HTERT RPE-1 (cell line): ENCODE measurements around the gene KDM4C.
"Not testable (repeated sequence)": the region's sequence is repeated elsewhere in the genome, so short reads cannot be mapped to it uniquely, and the experiment has no call there.

Experiments used
- in situ Hi-C: fragments of 300-500 bp; cut with MboI; formaldehyde crosslinking; loops from 4 replicates; pipeline ENCODE4 v1.14.3; 2020; ENCODE audit warnings: low sequenced_read_pairs

The KDM4C gene

DNA sequence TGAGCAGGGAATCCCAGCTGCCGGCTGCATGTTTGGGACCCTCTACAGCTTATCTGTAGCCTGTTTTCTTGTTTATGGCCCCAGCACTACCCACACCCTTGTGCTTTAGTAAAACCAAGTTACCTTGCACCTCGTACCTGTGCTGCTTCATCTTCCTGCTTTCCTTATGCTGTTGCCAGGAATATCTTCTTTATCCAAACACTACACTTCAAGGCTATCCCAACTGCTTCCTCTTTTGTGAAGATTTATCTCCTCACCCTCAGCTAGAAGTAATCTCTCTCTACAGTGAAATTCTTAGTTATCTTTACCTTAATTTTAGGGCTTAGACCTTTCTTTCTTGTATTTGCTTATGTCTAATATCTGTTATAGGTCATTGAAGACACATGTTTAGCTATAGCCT lies 171.1 kb downstream of the KDM4C start:
- in situ Hi-C loops: no loop called here

DNA sequence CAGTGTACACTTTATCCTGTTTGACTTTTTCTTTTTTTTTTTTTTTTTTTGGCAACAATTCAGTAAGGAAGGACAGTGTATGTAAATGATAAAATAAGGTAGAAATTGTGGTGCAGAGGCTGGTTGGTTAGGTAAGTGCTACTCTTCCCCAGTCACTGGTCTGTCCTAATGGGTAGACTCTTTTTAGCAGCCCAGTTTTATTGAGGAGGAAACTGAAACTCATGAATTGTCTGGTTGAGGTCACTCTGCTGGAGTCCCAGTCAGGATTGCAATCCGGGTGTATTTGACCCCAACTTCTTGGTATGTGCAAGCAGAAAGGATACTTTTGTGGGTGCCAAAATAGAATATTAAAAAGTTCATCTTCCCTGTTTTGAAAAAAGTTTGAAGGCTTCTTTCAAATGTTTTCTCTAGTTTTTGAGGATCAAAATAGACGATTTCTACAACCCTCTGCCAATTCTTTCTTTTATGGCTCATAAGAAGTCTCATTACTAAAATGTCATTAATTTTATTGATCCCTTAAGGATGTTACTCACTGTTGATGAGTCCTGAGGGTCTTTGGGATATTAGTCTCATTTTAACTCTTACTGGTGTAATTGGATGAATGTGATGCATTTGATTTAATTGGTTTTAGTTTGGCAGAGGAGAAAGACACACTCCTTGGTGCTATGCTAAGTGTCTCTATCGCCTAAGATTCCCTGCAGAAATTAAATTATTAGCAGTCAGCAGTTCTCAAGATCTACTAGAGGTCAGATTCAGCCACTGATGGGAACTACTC lies 171.9 kb downstream of the KDM4C start:
- in situ Hi-C loops: no loop called here

DNA sequence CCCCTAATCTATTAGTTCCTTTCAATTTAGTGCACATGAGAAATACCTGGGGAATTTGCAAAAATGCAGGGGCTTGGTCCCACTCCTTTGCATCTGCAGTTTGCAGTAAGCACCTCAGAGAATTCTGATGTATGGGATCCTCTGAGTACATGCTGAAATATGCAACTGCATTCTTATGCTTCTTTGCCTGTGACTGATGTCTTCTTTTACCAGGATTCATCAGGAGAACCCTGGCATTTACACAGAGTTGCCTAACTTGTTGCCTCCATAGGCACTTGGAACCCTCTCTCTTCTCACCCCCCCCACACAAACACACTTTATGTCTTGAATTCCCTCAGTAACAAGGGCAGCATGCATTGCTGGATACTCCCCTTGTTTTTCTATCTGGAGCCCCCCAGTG lies 173.1 kb downstream of the KDM4C start:
- in situ Hi-C loops: no loop called here

DNA sequence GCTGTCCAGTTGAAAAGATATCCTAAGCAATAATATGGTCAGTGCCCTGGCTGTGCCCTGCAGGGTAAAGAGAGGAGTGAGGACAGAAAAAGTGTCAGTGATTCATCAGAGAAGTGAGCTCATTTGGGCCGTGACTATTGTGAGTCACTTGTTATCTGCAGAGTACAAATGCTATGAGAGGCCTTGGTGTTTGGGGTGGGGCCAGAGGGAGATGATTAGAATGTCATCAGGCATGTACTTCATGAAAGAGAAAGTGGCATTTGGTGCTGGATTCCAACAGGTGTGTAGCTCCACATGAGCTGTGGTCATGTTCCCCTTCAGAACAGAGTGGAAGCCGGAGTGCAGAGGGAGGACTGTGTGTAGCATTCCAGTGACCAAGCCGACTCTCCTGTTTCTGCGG lies 174.1 kb downstream of the KDM4C start:
- in situ Hi-C loops: no loop called here

DNA sequence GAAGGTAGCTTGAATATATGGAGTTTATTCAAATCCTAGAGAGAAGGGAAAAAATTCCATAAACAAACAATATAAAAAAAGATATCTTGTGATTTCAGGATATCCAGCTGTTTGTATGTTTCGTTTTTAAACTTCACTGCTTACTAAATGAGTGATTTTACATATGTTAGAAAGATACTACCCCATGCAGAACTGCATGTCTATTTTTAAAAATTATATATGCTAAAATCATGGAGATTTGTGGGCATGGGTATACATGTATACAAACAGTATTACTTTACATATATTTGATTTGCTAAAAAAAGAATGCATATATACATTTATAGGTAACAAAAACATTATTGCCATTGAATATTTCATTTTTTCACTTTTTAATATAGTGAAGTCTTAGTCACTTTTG lies 178.3 kb downstream of the KDM4C start:
- in situ Hi-C loops: no loop called here

DNA sequence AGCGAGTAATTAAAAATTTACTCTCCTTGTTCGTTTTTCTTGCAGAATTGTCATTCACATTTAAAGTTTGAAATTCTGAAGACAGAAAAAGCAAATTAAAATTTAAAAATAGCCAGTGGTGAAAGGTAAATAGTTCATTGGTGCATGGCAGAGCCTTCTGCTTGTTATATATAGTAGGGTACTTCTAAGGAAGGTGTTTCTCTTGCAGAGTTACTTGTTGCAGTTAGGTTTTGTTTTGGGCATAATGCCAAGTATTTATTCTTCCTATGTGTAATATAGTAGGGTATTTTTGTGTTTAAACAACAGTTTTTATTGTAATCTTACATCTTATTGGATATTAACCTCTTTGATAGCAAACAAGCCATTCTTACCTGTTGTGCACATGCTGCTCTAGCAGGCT lies 179.4 kb downstream of the KDM4C start:
- in situ Hi-C loops: no loop called here

DNA sequence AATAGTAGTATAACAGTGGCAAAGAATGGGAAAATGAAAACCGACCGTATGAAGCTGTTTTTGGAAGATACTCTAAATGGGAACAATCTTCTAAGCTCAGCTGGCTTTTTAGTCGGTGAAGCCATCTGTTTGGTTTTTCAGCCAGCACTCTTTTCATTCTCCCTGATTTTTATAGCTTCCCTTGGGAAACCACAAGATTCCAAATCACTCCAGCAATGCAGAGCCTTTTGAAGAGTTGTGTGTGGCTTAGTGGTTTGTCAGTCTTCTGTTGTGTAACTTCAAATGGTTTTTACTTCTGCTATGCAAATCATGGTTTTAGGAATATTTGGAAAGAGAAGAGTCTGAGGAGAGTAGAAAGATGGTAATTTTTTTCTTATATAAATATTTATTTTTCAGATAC lies 180.7 kb downstream of the KDM4C start:
- in situ Hi-C loops: no loop called here

DNA sequence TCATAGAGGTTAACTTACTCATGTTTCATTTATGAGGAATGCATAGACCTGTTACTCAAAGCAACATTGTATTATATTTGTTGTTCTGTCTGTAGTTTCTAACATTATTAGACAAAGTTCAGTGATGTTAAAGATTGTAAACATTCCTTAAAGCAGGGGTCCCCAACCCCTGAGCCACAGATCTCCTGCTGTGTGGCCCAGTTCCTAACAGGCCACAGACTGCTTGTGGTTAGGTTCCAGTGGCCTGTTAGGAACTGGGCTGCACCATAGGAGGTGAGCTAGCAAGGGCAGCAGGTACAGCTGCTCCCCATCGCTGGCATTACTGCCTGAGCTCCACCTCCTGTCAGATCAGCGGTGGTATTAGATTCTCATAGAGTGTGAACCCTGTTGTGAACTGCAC lies 181.1 kb downstream of the KDM4C start:
- in situ Hi-C loops: no loop called here

DNA sequence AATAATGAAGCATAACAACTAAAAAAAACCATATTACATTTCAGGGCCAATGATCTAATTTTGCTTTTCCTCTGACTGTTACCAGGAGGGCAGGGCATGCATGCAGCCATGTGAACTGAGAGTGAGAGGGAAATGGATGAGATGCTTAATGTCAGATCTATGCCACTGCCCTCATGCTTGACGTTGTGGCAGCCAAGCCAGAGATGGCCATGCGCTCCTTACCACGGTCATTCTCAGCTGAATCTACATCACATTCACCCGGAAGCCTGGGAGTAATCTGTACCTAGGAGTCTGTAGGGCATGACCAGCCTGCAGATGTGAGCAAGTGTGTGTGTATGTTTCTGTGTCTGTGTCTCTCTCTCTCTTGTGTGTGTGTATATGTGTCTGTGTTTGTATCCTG lies 183.7 kb downstream of the KDM4C start:
- in situ Hi-C loops: no loop called here

DNA sequence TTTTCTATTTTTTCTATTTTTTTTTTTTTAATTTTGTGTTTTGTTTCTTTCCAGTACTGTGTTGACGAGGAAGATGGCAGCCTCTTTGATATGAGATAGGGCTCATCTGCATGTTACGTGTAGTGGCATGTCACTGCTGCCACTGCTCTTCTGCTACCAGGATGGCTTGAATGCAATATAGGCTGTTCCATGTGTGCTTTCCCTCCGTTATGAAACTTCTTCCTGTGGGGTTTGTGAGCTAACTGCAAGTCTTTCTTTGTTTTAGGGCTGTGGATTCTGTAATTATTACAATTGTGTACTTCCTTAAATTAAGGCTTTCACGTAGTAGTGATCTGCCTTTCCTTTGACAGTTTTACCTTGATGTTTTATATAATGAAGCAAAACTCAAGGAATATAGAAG lies 184.6 kb downstream of the KDM4C start:
- in situ Hi-C loops: no loop called here

DNA sequence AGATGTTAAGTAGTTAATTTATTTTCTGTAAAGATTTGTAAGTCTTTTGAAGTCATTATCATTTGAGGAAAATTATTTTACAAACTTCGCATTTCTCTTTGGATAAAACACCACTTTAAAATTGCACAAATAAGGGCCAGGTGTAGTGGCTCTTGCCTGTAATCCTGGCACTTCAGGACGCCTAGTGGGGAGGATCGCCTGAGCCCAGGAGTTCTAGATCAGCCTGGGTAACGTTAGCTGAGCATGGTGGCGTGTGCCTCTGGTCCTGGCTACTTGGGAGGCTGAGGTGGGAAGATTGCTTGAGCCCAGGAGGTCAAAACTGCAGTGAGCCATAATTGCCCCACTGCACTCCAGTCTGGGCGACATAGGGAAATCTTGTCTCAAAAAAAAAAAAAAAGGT lies 185.5 kb downstream of the KDM4C start:
- in situ Hi-C loops: no loop called here

DNA sequence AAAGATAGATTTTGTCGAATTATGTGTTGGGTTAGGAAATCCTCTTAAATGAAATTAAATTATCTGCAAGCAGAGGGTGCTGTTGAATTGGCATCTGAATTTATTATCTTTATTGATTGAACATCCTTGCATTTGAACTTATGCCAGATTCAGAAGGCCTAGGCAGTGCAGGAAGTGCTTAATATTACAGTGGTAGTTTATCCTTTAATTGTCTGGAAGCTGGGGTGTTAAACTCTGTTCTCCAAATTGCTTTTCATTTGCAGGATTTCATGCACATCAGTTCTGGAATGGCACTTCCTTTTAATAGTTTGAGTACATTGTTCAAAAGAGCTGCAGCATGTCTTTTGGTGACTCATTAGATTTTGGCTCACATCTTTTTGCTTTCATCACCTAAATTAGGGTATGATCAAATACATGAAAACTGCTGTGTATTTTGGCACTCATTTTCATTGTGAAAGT lies 186.3 kb downstream of the KDM4C start:
- in situ Hi-C loops: no loop called here

DNA sequence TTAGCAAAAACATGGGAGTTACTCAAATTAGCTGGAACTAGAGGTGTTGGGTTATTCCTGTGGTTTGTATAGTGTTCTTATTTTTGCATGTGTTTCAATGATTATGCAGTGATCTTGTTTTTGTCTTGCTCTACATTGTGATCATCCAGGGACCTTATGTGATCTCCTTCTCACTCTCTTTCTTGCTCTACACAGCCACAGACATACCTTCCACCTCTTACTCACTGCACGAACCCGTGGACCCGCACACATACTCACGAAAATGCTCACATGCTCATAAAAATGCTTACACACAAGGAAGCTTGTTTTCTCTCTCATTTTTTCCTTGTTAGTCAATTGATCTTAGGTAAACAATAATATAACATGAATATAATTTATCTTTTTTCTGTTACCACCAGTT lies 187.1 kb downstream of the KDM4C start:
- in situ Hi-C loops: no loop called here

DNA sequence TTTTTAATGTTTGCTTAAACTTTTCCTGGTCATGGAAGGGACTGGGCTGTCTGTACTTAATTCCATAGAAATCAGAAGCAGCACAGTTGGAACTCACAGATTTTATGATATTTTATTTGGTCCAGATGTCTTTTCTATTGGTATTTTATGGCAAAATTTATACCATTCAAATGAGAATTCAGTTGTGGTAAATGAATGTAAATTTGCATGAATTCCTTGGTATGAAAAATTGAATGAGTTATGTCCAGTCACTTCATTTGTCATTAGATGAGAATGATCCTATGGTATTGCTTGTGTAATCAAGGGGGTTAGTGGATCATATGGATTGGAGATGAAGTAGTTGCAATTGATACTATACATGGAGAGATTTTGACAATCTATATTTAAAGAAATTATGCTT lies 188.0 kb downstream of the KDM4C start:
- in situ Hi-C loops: no loop called here

DNA sequence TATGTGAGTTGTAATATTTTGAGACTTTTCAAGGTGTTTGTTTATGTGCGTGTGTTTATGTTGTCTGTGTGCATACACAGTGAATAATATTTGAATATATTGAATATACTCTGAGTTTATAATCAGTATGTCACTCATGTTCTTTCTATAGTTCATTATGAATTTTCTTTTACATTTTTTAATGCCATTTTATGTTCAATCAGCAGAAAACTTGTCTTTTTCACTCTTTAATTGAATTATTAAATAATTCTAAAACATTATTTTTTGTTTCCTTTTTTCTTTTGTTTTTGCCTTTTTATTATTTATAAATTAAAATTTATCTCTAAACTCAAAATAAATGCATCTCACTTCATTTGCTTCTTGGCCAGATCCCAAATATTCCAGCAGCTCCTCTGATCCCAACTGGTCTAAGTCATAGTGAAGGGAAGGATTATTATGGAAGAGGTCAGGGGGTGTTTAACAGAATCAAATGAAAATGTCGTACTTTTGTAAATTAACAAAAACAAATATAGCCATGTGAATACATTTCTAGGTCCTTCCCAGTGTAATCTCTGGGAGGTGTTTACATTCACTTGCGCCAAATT lies 188.9 kb downstream of the KDM4C start:
- in situ Hi-C loops: no loop called here

DNA sequence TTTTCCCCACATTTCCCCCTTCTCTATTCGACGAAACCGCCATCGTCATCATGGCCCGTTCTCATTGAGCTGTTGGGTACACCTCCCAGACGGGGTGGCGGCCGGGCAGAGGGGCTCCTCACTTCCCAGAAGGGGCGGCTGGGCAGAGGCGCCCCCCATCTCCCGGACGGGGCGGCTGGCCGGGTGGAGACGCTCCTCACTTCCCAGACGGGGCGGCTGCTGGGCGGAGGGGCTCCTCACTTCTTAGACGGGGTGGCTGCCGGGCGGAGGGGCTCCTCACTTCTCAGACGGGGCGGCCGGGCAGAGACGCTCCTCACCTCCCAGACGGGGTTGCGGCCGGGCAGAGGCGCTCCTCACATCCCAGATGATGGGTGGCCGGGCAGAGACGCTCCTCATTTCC lies 191.1 kb downstream of the KDM4C start:
- in situ Hi-C loops: not testable (repeated sequence)

DNA sequence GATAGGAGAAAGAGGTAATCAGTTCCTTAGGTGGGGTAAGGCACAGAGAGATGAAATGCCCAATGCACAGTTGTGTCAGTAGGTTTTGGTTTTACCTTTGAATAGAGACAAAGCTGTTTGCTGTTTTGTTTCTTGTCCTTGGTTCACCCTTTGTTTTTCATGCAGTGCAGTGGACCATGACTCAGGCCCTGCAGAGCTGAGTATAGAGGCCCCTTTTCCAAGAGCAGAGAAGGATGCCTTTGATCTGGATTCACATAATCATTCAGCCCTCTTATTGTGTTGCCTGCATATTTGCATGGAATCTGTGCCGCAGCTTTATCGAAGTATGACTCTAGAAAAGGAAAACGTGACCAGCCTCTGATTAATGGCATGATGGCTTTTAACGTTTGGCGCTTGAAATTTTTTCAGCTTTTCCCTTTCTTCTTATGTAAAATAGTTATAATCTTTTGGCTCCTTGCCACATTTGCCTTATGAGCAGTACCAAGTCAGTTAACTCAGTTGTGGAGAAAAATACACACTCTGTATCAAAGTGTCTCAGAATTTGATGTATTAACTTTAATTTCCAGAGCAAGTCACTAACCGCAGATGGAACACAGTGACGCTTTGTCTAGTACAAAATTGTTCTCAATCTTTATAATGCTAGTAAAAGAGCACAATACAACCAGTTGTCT lies 197.6 kb downstream of the KDM4C start:
- in situ Hi-C loops: no loop called here

DNA sequence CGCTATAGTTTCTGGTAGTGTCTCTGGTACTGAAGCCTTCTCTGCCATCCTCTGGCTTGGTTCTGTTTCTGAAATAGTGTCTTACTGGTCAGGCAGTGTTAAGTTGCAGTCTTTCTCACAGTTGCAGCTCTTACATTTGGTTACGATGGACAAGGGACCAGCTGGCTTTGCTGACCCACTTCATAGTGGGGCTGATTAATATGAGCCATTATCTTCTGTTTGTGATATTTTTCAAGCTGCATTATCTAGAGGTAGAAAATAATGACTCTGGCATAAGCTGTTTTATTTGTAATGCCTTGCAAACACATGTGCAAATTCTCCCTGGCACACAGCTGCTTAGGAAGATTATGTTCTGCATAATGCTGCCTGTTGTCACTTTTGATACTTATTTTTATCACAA lies 199.1 kb downstream of the KDM4C start:
- in situ Hi-C loops: no loop called here

DNA sequence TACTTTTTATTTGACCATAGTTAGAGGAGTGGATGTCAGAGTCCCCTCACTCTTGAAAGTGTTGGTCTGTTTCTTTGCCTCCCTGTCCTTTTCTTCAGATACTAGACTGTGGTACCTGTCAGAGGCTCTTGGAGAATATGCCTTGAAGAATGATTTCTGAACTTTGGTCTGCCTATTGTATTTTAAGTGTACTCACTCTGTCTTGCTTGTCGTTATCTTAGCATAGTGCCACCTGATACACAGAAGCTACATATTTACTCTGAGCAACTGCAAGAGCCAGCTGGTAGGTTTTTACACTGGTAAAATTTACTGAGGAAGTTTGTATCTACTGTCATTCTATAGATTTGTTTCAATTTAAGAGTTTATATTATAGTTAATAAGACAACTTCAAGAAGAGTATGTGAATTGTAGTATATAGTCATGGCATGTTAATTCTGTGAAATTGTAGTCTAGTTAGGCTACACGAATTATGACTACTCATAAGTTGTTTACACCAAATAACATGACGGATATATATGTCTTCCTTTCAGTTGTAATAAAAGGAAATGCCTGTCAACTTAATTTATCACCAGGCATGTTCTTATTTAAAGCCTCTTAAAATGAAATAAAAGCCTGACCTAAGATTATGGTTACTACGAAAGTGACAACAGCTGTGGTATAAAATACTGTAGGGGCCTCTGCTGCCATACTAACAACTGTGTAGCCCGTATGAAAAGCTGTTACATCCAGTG lies 201.7 kb downstream of the KDM4C start:
- in situ Hi-C loops: no loop called here

DNA sequence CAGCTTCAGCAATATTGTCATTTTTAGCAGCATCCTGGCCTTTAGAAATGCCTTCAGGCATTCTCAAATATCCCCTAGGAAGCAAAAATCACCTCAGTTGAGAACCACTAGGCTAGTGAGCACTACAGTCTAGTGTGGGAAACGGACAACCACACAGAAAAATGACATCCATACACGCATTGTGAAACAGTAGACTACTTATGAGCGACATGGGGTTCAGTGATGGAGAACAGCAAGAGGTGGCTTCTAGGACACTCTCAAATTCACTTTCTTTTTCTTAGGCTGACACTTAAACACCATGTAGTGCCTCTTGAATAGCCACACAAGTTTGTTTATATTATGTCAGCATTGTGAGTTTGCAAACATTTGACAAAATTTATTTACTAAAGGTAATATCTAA lies 203.0 kb downstream of the KDM4C start:
- in situ Hi-C loops: no loop called here

DNA sequence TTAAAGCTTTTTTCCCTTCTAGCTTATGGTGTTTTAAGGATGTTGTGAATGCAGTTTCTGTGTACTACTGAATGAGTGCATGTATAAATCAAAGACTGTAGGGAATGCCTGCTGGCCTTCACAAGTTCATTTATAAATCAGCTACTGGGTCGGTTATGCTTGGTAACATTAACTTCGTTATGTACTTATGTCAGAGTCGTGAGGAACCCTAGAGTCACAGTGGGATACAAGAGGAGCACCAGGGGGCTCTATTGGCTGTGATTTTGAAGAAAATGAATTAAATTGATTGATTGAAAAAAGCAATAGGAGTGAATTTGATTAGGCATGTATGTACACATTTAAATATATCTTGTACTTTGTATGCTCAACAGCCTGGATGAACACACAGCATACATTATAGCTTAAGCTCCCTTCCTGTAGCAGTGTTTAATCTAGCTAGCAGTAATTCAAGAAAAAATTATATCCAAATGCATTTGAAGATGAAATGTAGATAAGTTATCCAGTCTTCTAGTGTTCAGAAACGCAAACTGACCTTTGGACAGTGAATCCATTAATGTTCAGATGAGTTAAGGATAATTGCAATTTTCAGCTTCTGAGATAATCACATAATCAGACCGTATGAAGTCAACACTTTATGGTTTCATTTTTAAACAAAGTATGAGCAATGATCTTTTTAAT lies 204.2 kb downstream of the KDM4C start:
- in situ Hi-C loops: no loop called here
